H9 (cell line): Measurements from ENCODE around the gene DHCR24. TPM values are rescaled to one million over a fixed set of nuclear protein-coding genes. Genes with fewer than 3 reads are reported as not detected.

Experiments used
- DNase-seq: peaks from one replicate; pipeline ENCODE4 v3.0.0-alpha.2; 2017
- H2AFZ ChIP-seq: one replicate; pipeline ENCODE4 v1.6.1; 2013; ENCODE audit warnings: mild to moderate bottlenecking, low read length, control low read depth, moderate library complexity
- H2AK5ac ChIP-seq: 2 replicates; pipeline ENCODE4 v1.6.1; 2013; ENCODE audit warnings: low read length, control low read depth, mixed read lengths; ENCODE audit not compliant: insufficient read length
- H2BK120ac ChIP-seq: one replicate; pipeline ENCODE4 v1.6.1; 2013; ENCODE audit warnings: low read depth, mild to moderate bottlenecking, low read length, control low read depth, inconsistent platforms; ENCODE audit not compliant: poor library complexity, severe bottlenecking
- H2BK12ac ChIP-seq: 2 replicates; pipeline ENCODE4 v1.6.1; 2013; ENCODE audit warnings: low read length, control low read depth, mixed read lengths, low read depth; ENCODE audit not compliant: insufficient read length
- H2BK15ac ChIP-seq: 2 replicates; pipeline ENCODE4 v1.6.1; 2013; ENCODE audit warnings: low read depth, low read length, control low read depth
- H2BK20ac ChIP-seq: one replicate; pipeline ENCODE4 v1.6.1; 2013; ENCODE audit warnings: low read depth, mild to moderate bottlenecking, low read length, control low read depth, inconsistent platforms; ENCODE audit not compliant: poor library complexity, severe bottlenecking
- H2BK5ac ChIP-seq: 2 replicates; pipeline ENCODE4 v1.6.1; 2013; ENCODE audit warnings: low read length, control low read depth, mixed read lengths; ENCODE audit not compliant: insufficient read length
- H3K14ac ChIP-seq: 2 replicates; pipeline ENCODE4 v1.6.1; 2013; ENCODE audit warnings: low read length, control low read depth; ENCODE audit not compliant: insufficient read depth
- H3K18ac ChIP-seq: 2 replicates; pipeline ENCODE4 v1.6.1; 2013; ENCODE audit warnings: low read depth, mild to moderate bottlenecking, mixed read lengths, low read length, control low read depth; ENCODE audit not compliant: insufficient read length
- H3K23ac ChIP-seq: 2 replicates; pipeline ENCODE4 v1.6.1; 2013; ENCODE audit warnings: low read length, control low read depth, mixed read lengths, low read depth; ENCODE audit not compliant: insufficient read length
- H3K23me2 ChIP-seq: 2 replicates; pipeline ENCODE4 v1.6.1; 2013; ENCODE audit warnings: low read depth, mild to moderate bottlenecking, mixed read lengths, low read length, control low read depth; ENCODE audit not compliant: insufficient read length, poor library complexity, severe bottlenecking
- H3K27ac ChIP-seq: 2 replicates; pipeline ENCODE4 v1.5.1; 2013; ENCODE audit warnings: low read length, control low read depth, mixed read lengths, low read depth; ENCODE audit not compliant: insufficient read length
- H3K27me3 ChIP-seq: 2 replicates; pipeline ENCODE4 v1.6.1; 2013; ENCODE audit warnings: low read length, control low read depth, inconsistent platforms; ENCODE audit not compliant: insufficient read depth
- H3K4ac ChIP-seq: 2 replicates; pipeline ENCODE4 v1.6.1; 2013; ENCODE audit warnings: low read depth, mild to moderate bottlenecking, control low read depth, inconsistent platforms, low read length, moderate library complexity
- H3K4me1 ChIP-seq: 2 replicates; pipeline ENCODE4 v1.6.1; 2013; ENCODE audit warnings: low read length, control low read depth, inconsistent platforms; ENCODE audit not compliant: insufficient read depth
- H3K4me2 ChIP-seq: 2 replicates; pipeline ENCODE4 v1.6.1; 2013; ENCODE audit warnings: low read length, control low read depth, mixed read lengths; ENCODE audit not compliant: insufficient read length, insufficient read depth
- H3K56ac ChIP-seq: 2 replicates; pipeline ENCODE4 v1.6.1; 2013; ENCODE audit warnings: low read depth, mild to moderate bottlenecking, mixed read lengths, low read length, control low read depth; ENCODE audit not compliant: insufficient read length
- H3K79me1 ChIP-seq: 2 replicates; pipeline ENCODE4 v1.6.1; 2013; ENCODE audit warnings: low read depth, mild to moderate bottlenecking, moderate library complexity, low read length, control low read depth, inconsistent platforms; ENCODE audit not compliant: insufficient read depth, poor library complexity, severe bottlenecking
- H3K79me2 ChIP-seq: 2 replicates; pipeline ENCODE4 v1.6.1; 2013; ENCODE audit warnings: low read length, control low read depth, inconsistent platforms; ENCODE audit not compliant: insufficient read depth
- H3K9ac ChIP-seq: 2 replicates; pipeline ENCODE4 v1.6.1; 2013; ENCODE audit warnings: low read length, control low read depth, mixed read lengths; ENCODE audit not compliant: insufficient read length; ENCODE audit errors: extremely low read depth
- H3K9me3 ChIP-seq: one replicate; pipeline ENCODE4 v1.6.1; 2013; ENCODE audit warnings: low read depth, low read length, inconsistent platforms; ENCODE audit not compliant: control insufficient read depth
- H3T11ph ChIP-seq: one replicate; pipeline ENCODE4 v1.6.1; 2013; ENCODE audit warnings: mild to moderate bottlenecking, low read length, control low read depth, inconsistent platforms
- H4K20me1 ChIP-seq: one replicate; pipeline ENCODE4 v1.6.1; 2013; ENCODE audit not compliant: control insufficient read depth, insufficient read length, insufficient read depth
- H4K5ac ChIP-seq: 2 replicates; pipeline ENCODE4 v1.6.1; 2013; ENCODE audit warnings: low read depth, mild to moderate bottlenecking, mixed read lengths, low read length, control low read depth; ENCODE audit not compliant: insufficient read length
- H4K8ac ChIP-seq: replicated peaks from 2 replicates; pipeline ENCODE4 v1.6.1; 2013; ENCODE audit warnings: low read length, control low read depth, mixed read lengths, low read depth; ENCODE audit not compliant: insufficient read length
- H4K91ac ChIP-seq: 2 replicates; pipeline ENCODE4 v1.6.1; 2013; ENCODE audit warnings: low read depth, mild to moderate bottlenecking, moderate library complexity, mixed read lengths, low read length, control low read depth; ENCODE audit not compliant: insufficient read length
- H3K27ac Mint-ChIP-seq, 3 experiments: 2 replicates in 2 of 3; 3 replicates in 1 of 3; pipeline ENCODE4 v1.8.0; 2020 to 2021; ENCODE audit warnings: mixed read lengths in 3 of 3, mild to moderate bottlenecking in 1 of 3, moderate library complexity in 1 of 3
- H3K27me3 Mint-ChIP-seq: 2 replicates; pipeline ENCODE4 v1.8.0; 2021; ENCODE audit warnings: low read depth, mild to moderate bottlenecking, moderate library complexity, mixed read lengths
- H3K36me3 Mint-ChIP-seq, 3 experiments: 2 replicates in 2 of 3; 3 replicates in 1 of 3; pipeline ENCODE4 v1.8.0; 2020 to 2021; ENCODE audit warnings: low read depth in 3 of 3, mixed read lengths in 3 of 3; ENCODE audit not compliant: insufficient read depth in 1 of 3
- H3K4me1 Mint-ChIP-seq, 2 experiments: 2 replicates each; pipeline ENCODE4 v1.8.0; 2020; ENCODE audit warnings: mixed read lengths in 2 of 2
- H3K4me3 Mint-ChIP-seq, 2 experiments: 2 replicates in 1 of 2; 3 replicates in 1 of 2; pipeline ENCODE4 v1.8.0; 2020 to 2021; ENCODE audit warnings: mild to moderate bottlenecking in 2 of 2, mixed read lengths in 2 of 2, moderate library complexity in 1 of 2
- H3K9me3 Mint-ChIP-seq, 2 experiments: 2 replicates in 1 of 2; 3 replicates in 1 of 2; pipeline ENCODE4 v1.8.0; 2020; ENCODE audit warnings: mild to moderate bottlenecking in 2 of 2, mixed read lengths in 2 of 2, moderate library complexity in 1 of 2
- WGBS: extraction: QIAGEN DNeasy Blood & Tissue Kit; methylation state at CpG from one replicate; pipeline ENCODE4 v1.1.7; 2013; ENCODE audit warnings: missing lambda C conversion rate, low lambda C conversion rate, mixed read lengths; ENCODE audit not compliant: insufficient read length; ENCODE audit errors: extremely low coverage; 5-methylcytosine and 5-hydroxymethylcytosine counted together
- total RNA-seq: library from RNA; stranded (reverse); gene quantifications from 2 replicates; pipeline ENCODE4 v1.2.1, GENCODE V29; 2021
- TF ChIP-seq, protein P1 (sequence below): fragments of 200-600 bp; sonication (generic); conservative IDR thresholded peaks from 3 replicates; pipeline ENCODE4 v1.8.0; 2021; ENCODE audit warnings: antibody characterized with exemption, mild to moderate bottlenecking

Gene DHCR24
- total RNA-seq, 1 experiment from 2014 or later: 318 TPM

DNA sequence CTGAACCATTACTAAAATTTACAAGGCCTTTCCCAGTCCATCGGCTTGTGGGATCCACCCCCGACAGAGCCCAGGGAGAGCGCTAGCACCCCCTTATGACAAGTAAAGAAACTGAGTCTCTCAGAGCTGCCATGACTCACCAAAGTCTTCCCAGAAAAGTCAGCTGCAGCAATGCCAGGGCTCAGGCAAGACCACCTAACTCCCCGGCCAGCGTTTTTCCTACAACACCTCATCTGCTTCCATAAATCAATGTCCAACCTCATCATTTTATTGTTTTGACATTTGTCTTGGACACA, 15.0 kb downstream of the DHCR24 start:
- H3K18ac ChIP-seq: no peak overlapping the region
- H3K4me2 ChIP-seq: no peak overlapping the region
- no peak overlapping the region for H2BK12ac ChIP-seq
- Mint-ChIP-seq H3K4me3 (no peak overlapping the region), H3K4me1 (peaks cover 5% of the 10 kb centered on the region in 2 experiments), H3K9me3 (no peaks in the 10 kb centered on the region), H3K27me3 (no peaks in the 10 kb centered on the region), H3K36me3 (peaks cover 51 to 86% (median 82%) of the 10 kb centered on the region in 3 experiments), H3K27ac (peak overlapping the region in 1 of 3 experiments; percentile 32; a peak in 2 of 7 replicates)
- no peaks in the 10 kb centered on the region for H3K27me3 ChIP-seq
- H3K79me1 ChIP-seq: no peaks in the 10 kb centered on the region
- H3K14ac ChIP-seq: no peak overlapping the region
- no peak overlapping the region for H3K23ac ChIP-seq
- H2BK5ac ChIP-seq: no peak overlapping the region
- H4K20me1 ChIP-seq: no peaks in the 10 kb centered on the region
- H3K23me2 ChIP-seq: no peaks in the 10 kb centered on the region
- no peak overlapping the region for H2AK5ac ChIP-seq
- no peak overlapping the region for H4K8ac ChIP-seq
- H3K79me2 ChIP-seq: peaks cover 5% of the 10 kb centered on the region; the same call in 1 of the 2 replicates
- no peak overlapping the region for H2AFZ ChIP-seq
- WGBS: no CpG with 5 or more reads among the region's 5 CpGs
- H3K9ac ChIP-seq: no peak overlapping the region
- H2BK15ac ChIP-seq: no peak overlapping the region
- TF ChIP-seq, protein P1, sequence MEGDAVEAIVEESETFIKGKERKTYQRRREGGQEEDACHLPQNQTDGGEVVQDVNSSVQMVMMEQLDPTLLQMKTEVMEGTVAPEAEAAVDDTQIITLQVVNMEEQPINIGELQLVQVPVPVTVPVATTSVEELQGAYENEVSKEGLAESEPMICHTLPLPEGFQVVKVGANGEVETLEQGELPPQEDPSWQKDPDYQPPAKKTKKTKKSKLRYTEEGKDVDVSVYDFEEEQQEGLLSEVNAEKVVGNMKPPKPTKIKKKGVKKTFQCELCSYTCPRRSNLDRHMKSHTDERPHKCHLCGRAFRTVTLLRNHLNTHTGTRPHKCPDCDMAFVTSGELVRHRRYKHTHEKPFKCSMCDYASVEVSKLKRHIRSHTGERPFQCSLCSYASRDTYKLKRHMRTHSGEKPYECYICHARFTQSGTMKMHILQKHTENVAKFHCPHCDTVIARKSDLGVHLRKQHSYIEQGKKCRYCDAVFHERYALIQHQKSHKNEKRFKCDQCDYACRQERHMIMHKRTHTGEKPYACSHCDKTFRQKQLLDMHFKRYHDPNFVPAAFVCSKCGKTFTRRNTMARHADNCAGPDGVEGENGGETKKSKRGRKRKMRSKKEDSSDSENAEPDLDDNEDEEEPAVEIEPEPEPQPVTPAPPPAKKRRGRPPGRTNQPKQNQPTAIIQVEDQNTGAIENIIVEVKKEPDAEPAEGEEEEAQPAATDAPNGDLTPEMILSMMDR: peak; percentile 34; the same call in 2 of the 3 replicates
- no peak overlapping the region for H3K56ac ChIP-seq
- no peak overlapping the region for H4K5ac ChIP-seq
- no peaks in the 10 kb centered on the region for H3K9me3 ChIP-seq
- H3T11ph ChIP-seq: no peak overlapping the region
- DNase-seq: no peak
- H3K27ac ChIP-seq: no peak overlapping the region
- H2BK20ac ChIP-seq: no peak overlapping the region
- H3K4me1 ChIP-seq: no peaks in the 10 kb centered on the region; the same call in 1 of the 2 replicates
- H3K4ac ChIP-seq: no peak overlapping the region
- no peak overlapping the region for H2BK120ac ChIP-seq
- no peak overlapping the region for H4K91ac ChIP-seq
